Activated CD4-positive, alpha-beta memory T cell treated with anti-CD3 and anti-CD28 coated beads for 36 hours (primary cell): ENCODE measurements around the gene COQ5. TPM values are rescaled to one million over a fixed set of nuclear protein-coding genes. Genes with fewer than 3 reads are reported as not detected.

ENCODE experiments used
- CTCF ChIA-PET: fragments of 350-600 bp; sonication (Branson Sonifier 250); formaldehyde crosslinking; loops from one replicate; lab custom pipeline; 2021; ENCODE audit warnings: antibody characterized with exemption, inconsistent platforms; lab: Charles Lee
- POLR2A ChIA-PET: fragments of 350-600 bp; sonication (Branson Sonifier 250); formaldehyde crosslinking; loops from one replicate; lab custom pipeline; 2021; ENCODE audit warnings: antibody characterized with exemption; lab: Charles Lee
- DNase-seq: peaks from one replicate; pipeline ENCODE4 v3.0.0-alpha.2; 2020
- H3K27ac Mint-ChIP-seq: one replicate; pipeline ENCODE4 v1.8.0; 2021; ENCODE audit warnings: mixed read lengths
- H3K27me3 Mint-ChIP-seq: one replicate; pipeline ENCODE4 v1.8.0; 2021; ENCODE audit warnings: mixed read lengths
- H3K36me3 Mint-ChIP-seq: one replicate; pipeline ENCODE4 v1.8.0; 2021; ENCODE audit warnings: mixed read lengths
- H3K4me1 Mint-ChIP-seq: one replicate; pipeline ENCODE4 v1.8.0; 2021; ENCODE audit warnings: low read depth, mixed read lengths
- H3K4me3 Mint-ChIP-seq: one replicate; pipeline ENCODE4 v1.8.0; 2021; ENCODE audit warnings: mild to moderate bottlenecking, mixed read lengths
- H3K9me3 Mint-ChIP-seq: one replicate; pipeline ENCODE4 v1.8.0; 2021; ENCODE audit warnings: mixed read lengths
- intact Hi-C: fragments of 100-400 bp; cut with micrococcal nuclease; formaldehyde crosslinking; loops from one replicate; pipeline ENCODE4 v1.15.1; 2023
- total RNA-seq, 2 experiments: library from RNA; stranded (reverse); gene quantifications; one replicate each; pipeline ENCODE4 v1.2.3, GENCODE V29; 2021

The COQ5 gene
- total RNA-seq, 2 experiments from 2014 or later, result 30.1 to 31.6 TPM

DNA sequence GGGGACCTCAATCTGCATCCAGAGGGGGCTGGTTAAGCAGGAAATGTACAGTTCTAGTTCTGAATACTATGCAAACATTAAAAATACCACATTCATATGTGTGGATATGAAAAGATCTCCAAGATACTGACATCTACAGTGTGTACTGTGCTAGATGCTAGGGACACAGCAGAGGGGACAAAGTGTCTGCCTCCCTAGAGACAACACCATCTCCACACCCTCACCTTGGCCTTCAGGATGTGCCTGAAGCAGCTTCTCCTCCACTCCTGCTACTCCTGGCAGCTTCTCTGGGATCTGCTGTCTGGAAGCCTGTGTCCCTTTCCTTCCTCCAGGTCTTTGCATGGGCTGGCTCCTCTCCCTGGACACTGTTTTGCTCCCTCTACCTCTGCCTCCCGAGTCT, 48.7 kb downstream of the COQ5 start:
- Mint-ChIP-seq H3K9me3 (no peaks in the 10 kb centered on the region), H3K27me3 (no peaks in the 10 kb centered on the region), H3K4me1 (peaks cover 5% of the 10 kb centered on the region), H3K36me3 (no peaks in the 10 kb centered on the region), H3K27ac (no peak overlapping the region), H3K4me3 (no peak overlapping the region)
- DNase-seq, result no peak
- CTCF ChIA-PET, result no interaction called here
- POLR2A ChIA-PET, result interaction anchor here (1.2 kb wide), 1 partner anchor 10 kb away, joined by 3 read pairs; no protein-coding TSS in a partner anchor
- intact Hi-C loops, result no loop called here

DNA sequence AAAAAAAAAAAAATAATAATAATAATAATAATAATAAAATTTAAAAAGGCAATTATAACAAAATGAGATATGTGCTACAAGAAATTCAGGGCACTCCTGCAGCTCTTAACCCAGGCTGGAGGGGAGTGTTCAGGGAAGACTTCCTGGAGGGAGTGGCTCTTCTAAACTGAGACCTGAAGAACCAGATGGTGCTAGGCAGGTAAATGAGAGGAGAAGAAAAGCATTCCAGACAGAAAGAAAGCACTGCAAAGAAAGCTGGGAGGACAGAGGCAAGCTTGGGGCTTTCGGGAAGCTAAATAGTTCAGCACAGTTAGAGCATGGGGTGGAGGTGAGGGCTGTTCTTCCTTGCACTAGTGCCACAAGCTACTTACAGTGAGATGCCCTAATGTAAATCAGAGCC, 49.5 kb downstream of the COQ5 start:
- no peaks in the 10 kb centered on the region for H3K9me3 Mint-ChIP-seq
- ChIA-PET POLR2A (interaction anchor here (1.2 kb wide), 1 partner anchor 9 kb away, joined by 3 read pairs; no protein-coding TSS in a partner anchor), CTCF (interaction anchor here (0.6 to 1.1 kb wide), 2 partner anchors 9 to 21 kb away, joined by 3 to 4 read pairs; no protein-coding TSS in a partner anchor)
- no peak for DNase-seq
- H3K36me3 Mint-ChIP-seq, result no peaks in the 10 kb centered on the region
- intact Hi-C loops, result no loop called here
- no peak overlapping the region for H3K27ac Mint-ChIP-seq
- H3K4me3 Mint-ChIP-seq, result no peak overlapping the region
- H3K4me1 Mint-ChIP-seq, result peaks cover 5% of the 10 kb centered on the region
- no peaks in the 10 kb centered on the region for H3K27me3 Mint-ChIP-seq

DNA sequence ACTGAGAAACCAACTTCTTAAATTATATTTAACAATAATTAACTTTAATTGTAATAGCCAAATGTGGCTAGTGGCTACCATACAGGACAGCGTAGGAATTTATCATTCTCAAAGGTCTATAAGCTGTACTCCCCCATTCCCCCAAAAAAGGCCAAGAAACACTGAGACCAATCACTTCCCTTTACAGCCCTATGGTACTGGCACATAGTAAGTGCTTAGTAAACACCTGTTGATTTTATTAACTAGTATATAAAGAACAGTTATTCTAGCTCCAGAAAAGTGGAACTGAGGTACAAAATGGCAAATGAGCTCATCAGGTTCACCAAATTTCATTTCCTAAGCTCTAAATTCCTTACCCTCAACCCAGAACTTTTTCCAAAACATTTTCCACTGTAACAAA, 53.3 kb downstream of the COQ5 start:
- Mint-ChIP-seq H3K4me1 (peaks cover 4% of the 10 kb centered on the region), H3K27ac (no peak overlapping the region), H3K4me3 (no peak overlapping the region), H3K27me3 (no peaks in the 10 kb centered on the region), H3K36me3 (no peaks in the 10 kb centered on the region), H3K9me3 (no peaks in the 10 kb centered on the region)
- DNase-seq, result no peak
- CTCF ChIA-PET, result interaction anchor here (0.6 to 0.7 kb wide), 2 partner anchors 20 to 584 kb away, joined by 3 read pairs; partner anchors contain the start of gene DYNLL1
- POLR2A ChIA-PET, result no interaction called here
- intact Hi-C loops, result no loop called here

DNA sequence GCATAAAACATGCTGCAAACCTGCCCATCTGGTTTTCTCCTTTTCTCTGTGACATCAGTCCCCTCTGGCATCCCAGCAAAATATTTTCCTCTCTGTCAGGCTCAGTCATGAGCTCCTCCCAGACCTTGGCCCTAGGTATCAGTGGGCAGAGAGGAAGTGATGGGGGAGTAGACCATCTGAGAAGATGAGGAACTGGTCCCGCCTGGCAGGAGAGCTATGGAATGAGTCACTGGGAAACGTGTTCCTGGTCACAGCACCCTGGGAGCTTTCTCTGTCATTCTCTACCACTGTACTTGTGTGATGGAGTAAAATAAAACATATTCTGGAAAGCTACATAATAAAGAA, 54.4 kb downstream of the COQ5 start:
- H3K36me3 Mint-ChIP-seq, result no peaks in the 10 kb centered on the region
- no peak overlapping the region for H3K4me3 Mint-ChIP-seq

DNA sequence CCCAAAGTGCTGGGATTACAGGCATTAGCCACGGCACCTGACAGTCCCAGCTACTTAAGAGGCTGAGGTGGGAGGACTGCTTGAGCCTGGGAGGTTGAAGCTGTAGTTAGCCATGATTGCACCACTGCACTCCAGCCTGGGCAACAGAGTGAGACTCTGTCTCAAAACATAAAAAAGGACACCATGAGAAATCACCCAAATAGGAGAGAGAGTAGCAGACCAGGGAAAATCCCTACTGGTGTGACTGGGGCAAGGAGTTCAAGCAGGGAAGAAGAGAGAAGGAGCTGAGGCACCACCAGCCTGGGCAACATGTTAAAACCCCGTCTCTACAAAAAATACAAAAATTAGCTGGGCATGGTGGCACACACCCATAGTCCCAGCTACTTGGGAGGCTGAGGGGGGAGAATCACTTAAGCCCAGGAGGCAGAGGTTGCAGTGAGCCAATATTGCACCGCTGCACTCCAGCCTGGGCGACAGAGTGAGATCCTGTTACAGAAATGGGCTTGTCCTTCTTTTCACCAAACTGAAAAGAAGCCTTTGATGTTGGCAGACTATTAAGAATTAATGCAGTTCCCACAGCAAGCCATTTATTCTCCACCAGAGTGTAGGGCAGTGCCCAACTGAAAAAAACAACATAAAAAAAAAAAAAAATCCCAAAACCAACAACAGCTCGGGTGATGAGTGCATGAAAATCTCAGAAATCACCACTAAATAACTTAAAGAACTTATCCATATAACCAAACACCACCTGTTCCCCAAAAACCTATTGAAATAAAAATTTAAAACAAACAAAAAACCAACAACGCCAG, 54.9 kb downstream of the COQ5 start:
- Mint-ChIP-seq H3K27ac (no peak overlapping the region), H3K36me3 (no peaks in the 10 kb centered on the region)
- POLR2A ChIA-PET, result interaction anchor here (0.6 kb wide), 1 partner anchor 370 kb away, joined by 3 read pairs; no protein-coding TSS in a partner anchor

More for the DNA sequence above, 54.4 kb downstream of the COQ5 start:
- ChIA-PET CTCF (interaction anchor here (0.8 kb wide), 1 partner anchor 107 kb away, joined by 3 read pairs; no protein-coding TSS in a partner anchor), POLR2A (no interaction called here)
- no peak for DNase-seq
- intact Hi-C loops, result no loop called here
- H3K27me3 Mint-ChIP-seq, result no peaks in the 10 kb centered on the region
- H3K9me3 Mint-ChIP-seq, result no peaks in the 10 kb centered on the region
- no peak overlapping the region for H3K27ac Mint-ChIP-seq
- H3K4me1 Mint-ChIP-seq, result peaks cover 9% of the 10 kb centered on the region

DNA sequence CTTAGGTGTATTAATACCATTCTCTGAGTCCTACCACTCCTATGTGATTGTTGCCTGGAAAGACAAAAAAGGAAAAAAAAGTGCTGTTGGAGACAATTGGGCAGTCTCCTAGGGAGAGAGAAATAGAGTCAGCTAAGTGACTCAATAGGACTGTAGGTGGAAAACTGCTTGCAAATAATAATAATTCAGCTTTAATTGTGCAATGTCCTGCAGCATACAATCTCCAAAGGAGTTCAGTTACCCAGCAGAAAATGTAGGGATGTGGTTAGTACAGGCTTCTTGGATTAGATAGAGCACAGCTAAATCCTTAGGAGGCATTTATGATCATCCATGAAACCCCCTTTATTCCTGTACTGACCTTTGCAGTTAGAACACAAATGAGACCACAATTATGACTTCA, 56.4 kb downstream of the COQ5 start:
- peaks cover under 1% of the 10 kb centered on the region for H3K36me3 Mint-ChIP-seq
- no peak overlapping the region for H3K27ac Mint-ChIP-seq
- ChIA-PET POLR2A (interaction anchor here (0.6 kb wide), 1 partner anchor 42 kb away, joined by 5 read pairs; no protein-coding TSS in a partner anchor), CTCF (interaction anchor here (0.8 to 1.0 kb wide), 3 partner anchors 24 to 176 kb away, joined by 3 to 4 read pairs (median 4); no protein-coding TSS in a partner anchor)
- no peak for DNase-seq
- peaks cover 16% of the 10 kb centered on the region for H3K4me1 Mint-ChIP-seq
- H3K9me3 Mint-ChIP-seq, result no peaks in the 10 kb centered on the region
- H3K27me3 Mint-ChIP-seq, result no peaks in the 10 kb centered on the region
- intact Hi-C loops, result no loop called here
- H3K4me3 Mint-ChIP-seq, result no peak overlapping the region

More for the DNA sequence above, 54.9 kb downstream of the COQ5 start:
- H3K27me3 Mint-ChIP-seq, result no peaks in the 10 kb centered on the region
- CTCF ChIA-PET, result interaction anchor here (0.7 to 0.8 kb wide), 2 partner anchors 10 to 107 kb away, joined by 3 to 4 read pairs; no protein-coding TSS in a partner anchor
- H3K9me3 Mint-ChIP-seq, result no peaks in the 10 kb centered on the region
- no peak overlapping the region for H3K4me3 Mint-ChIP-seq
- intact Hi-C loops, result no loop called here
- peaks cover 9% of the 10 kb centered on the region for H3K4me1 Mint-ChIP-seq
- no peak for DNase-seq

DNA sequence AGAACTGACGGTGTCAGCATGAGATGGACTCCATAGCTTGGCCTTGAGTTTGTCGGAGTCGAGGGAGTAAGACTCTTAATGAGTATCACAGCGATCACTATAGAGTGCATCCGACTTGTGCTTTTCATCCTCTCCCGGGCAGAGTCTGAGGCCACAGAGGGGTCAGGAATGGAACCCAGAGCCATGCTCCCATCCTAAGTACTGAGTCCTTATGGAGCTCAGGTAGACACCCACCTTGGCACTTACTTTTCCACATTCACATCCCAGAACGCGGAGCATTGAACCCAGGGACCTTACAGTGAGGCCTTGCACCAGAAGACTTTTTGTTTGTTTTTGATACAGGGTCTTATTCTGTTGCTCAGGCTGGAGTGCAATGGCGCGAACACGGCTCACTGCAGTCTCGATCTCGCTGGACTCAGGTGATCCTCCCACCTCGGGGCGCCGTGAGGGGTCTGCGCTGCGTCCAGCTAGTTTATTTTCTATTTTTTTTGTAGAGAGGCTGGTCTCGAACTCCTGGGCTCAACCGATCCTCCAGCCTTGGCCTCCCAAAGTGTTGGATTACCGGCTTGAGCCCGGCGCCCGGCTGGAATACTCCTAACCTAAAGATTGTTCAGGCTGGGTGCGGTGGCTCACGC, 58.7 kb downstream of the COQ5 start:
- ChIA-PET CTCF (interaction anchor here (0.5 to 7.5 kb wide), 14 partner anchors 9 to 168 kb away, joined by 3 to 97 read pairs (median 4); partner anchors contain the start of genes COQ5, COX6A1, DYNLL1 and RNF10), POLR2A (interaction anchor here (0.7 to 2.8 kb wide), 5 partner anchors 9 to 111 kb away, joined by 3 to 13 read pairs (median 4); partner anchors contain the start of genes DYNLL1 and POP5)
- H3K27me3 Mint-ChIP-seq, result no peaks in the 10 kb centered on the region
- H3K4me1 Mint-ChIP-seq, result peaks cover 33% of the 10 kb centered on the region
- H3K36me3 Mint-ChIP-seq, result peaks cover 7% of the 10 kb centered on the region
- no peak for DNase-seq
- H3K27ac Mint-ChIP-seq, result peak overlapping the region; percentile 47
- intact Hi-C loops, result no loop called here
- H3K4me3 Mint-ChIP-seq, result peak overlapping the region; percentile 94
- H3K9me3 Mint-ChIP-seq, result no peaks in the 10 kb centered on the region

DNA sequence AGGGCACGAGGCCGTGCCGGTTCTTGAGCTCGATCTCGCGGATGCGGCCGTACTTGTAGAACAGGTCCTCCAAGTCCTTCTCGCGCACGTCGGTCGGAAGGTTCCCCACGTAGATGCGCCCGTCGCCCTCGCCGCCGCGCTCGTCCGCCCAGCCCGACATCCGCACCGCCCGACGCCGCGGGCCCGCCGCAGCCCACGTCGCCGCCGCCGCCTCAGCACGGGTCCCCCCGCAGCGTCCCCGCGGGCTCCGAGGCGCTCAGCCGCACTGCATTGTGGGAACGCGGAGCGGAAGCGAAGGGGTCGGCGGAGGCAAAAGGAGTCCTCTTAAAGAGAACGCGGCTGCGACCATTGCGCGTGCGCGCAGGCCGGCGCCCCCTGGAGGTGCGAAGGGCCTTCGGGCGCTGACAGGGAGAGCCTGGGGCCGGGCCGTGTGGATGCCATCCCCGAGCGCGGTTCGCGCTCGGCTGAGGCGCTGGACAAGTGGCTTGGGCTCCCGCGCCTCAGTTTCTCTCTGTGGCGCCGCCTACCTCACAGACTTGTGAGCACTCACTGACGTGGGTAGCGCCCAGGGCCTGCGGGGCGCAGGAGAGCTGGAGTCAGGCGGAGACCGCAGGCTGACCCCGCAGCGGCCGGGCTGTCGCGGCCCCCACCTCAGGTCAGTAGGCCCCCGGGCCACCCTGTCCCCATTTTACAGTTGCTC, 59.4 kb downstream of the COQ5 start, which contains the start of gene SRSF9:
TSS of gene SRSF9 (minus strand) at position 299 of the 700 bp plus-strand sequence. CDS start at position 160, 139 bp downstream.
- Mint-ChIP-seq H3K27ac (peak within 1 kb of the TSS; percentile 86), H3K9me3 (no peaks in the 10 kb centered on the region), H3K27me3 (no peaks in the 10 kb centered on the region), H3K4me1 (peaks cover 34% of the 10 kb centered on the region), H3K4me3 (peak within 1 kb of the TSS; percentile 94), H3K36me3 (peaks cover 14% of the 10 kb centered on the region)
- intact Hi-C loops, result loop anchor here (1.0 to 2.0 kb wide), 6 partner anchors 15 to 153 kb away; partner anchors contain the start of genes COQ5, COX6A1, DYNLL1 and GATC
- ChIA-PET CTCF (interaction anchor here (0.5 to 7.5 kb wide), 22 partner anchors 10 to 168 kb away, joined by 3 to 97 read pairs (median 4); partner anchors contain the start of genes COQ5, COX6A1, DYNLL1 and RNF10), POLR2A (interaction anchor here (0.7 to 2.8 kb wide), 8 partner anchors 10 to 112 kb away, joined by 3 to 13 read pairs (median 4); partner anchors contain the start of genes DYNLL1, GATC, POP5 and TRIAP1)
- DNase-seq, result peak; percentile 98

DNA sequence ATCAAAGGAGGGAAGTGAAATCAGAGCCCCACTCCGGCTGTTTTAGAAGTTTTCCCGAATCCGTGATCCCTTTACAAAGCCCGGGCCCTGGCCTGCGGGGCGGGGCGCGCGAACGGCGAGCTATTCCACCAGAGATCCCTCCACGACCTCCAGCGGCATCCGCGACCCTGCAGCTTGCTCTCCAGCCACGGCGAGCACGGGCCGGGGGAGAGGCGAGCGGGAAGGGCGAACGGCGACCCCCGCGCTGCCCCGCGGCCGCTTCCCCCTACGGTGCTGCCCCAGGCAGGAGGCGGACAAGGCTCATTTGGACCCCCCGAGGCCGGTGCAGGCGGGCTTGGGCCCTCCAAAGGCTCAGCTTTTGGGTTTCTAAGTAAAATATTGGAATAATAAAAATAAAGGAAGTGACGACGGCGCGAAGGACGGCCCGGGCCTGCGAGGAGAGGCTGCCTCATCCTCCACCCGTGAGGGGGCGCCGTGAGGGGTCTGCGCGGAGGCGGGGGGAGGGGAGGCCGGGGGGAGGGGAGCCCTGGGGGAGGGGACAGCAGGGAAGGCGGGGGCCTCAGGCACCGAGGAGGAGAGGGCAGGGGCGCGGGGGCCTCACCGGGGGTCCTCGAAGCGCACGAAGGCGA, 60.0 kb downstream of the COQ5 start:
- Mint-ChIP-seq H3K9me3 (no peaks in the 10 kb centered on the region), H3K36me3 (peaks cover 19% of the 10 kb centered on the region), H3K4me1 (peaks cover 34% of the 10 kb centered on the region), H3K27me3 (no peaks in the 10 kb centered on the region), H3K27ac (peak overlapping the region; percentile 86), H3K4me3 (peak overlapping the region; percentile 94)
- DNase-seq, result peak; percentile 33
- intact Hi-C loops, result loop anchor here (1.0 to 2.0 kb wide), 6 partner anchors 15 to 152 kb away; partner anchors contain the start of genes COQ5, COX6A1, DYNLL1 and GATC
- POLR2A ChIA-PET, result interaction anchor here (0.8 to 2.8 kb wide), 12 partner anchors 9 to 268 kb away, joined by 3 to 13 read pairs (median 4); partner anchors contain the start of genes DYNLL1, GATC, RNU4-2 and RPLP0
- CTCF ChIA-PET, result interaction anchor here (0.6 to 7.5 kb wide), 19 partner anchors 14 to 180 kb away, joined by 3 to 97 read pairs (median 4); partner anchors contain the start of genes COQ5, COX6A1, DYNLL1 and RNF10

DNA sequence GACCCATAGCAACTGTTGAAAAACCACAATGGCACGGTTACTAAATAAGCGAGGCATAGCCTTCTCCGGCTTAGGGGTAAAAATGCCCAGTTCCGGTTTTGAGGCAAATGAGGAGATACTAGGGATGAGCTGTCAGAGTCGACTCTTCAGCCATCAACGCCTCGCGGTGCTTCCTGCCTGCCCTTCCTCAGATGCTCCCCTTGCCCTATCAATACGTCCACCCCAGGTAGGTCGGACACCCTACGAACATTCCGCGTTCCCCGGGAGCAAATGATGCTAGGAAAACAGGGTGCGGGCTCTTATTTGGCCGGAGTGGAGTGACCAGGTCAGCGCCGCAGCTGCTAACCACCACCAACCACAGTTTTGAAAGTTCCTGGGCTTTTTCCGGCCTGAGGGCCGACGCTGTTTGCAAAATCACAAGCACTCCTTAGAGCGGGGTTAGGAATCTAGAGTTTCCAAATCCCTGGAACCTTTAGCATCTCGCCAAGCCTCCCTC, 60.6 kb downstream of the COQ5 start:
- H3K36me3 Mint-ChIP-seq, result peaks cover 24% of the 10 kb centered on the region
- peaks cover 31% of the 10 kb centered on the region for H3K4me1 Mint-ChIP-seq
- H3K27me3 Mint-ChIP-seq, result no peaks in the 10 kb centered on the region
- peak overlapping the region; percentile 94 for H3K4me3 Mint-ChIP-seq
- no peaks in the 10 kb centered on the region for H3K9me3 Mint-ChIP-seq
- POLR2A ChIA-PET, result interaction anchor here (0.8 to 2.8 kb wide), 9 partner anchors 9 to 267 kb away, joined by 3 to 13 read pairs (median 4); partner anchors contain the start of genes DYNLL1, GATC, RNU4-2 and RPLP0
- CTCF ChIA-PET, result interaction anchor here (0.7 to 7.5 kb wide), 12 partner anchors 13 to 181 kb away, joined by 3 to 97 read pairs (median 4); partner anchors contain the start of genes DYNLL1, GATC, RNF10 and SIRT4
- DNase-seq, result peak; percentile 49
- H3K27ac Mint-ChIP-seq, result peak overlapping the region; percentile 86
- intact Hi-C loops, result loop anchor here (2.0 kb wide), 3 partner anchors 22 to 152 kb away; partner anchors contain the start of genes COQ5, GATC and TRIAP1
